K562 (cell line): ENCODE measurements around the gene PTPRZ1. TPM values are rescaled to one million over a fixed set of nuclear protein-coding genes. Genes with fewer than 3 reads are reported as not detected.

Experiments used
- ATAC-seq: fragments of 200-7000 bp; cut with Tn5 transposase; 3 replicates; pipeline ENCODE4 v1.9.1; 2020; ENCODE audit warnings: moderate library complexity
- BruUV-seq: library from RNA; stranded (reverse); fragments of 400-500 nt; replicated peaks from 2 replicates; lab custom pipeline; 2021; lab: Mats Ljungman, UMichigan
- CTCF ChIA-PET: fragments of 300-600 bp; formaldehyde crosslinking; extraction: SDS; loops from one replicate; lab custom pipeline; 2021; ENCODE audit warnings: low intra/inter-chr PET ratio; lab: Yijun Ruan, JAX
- POLR2A ChIA-PET: fragments of 300-600, 350-650 bp; sonication (Branson Sonifier 250); formaldehyde crosslinking; extraction: SDS; loops from one replicate; lab custom pipeline; 2021; ENCODE audit warnings: antibody characterized with exemption, inconsistent platforms; lab: Yijun Ruan, JAX
- DNase-seq, 4 experiments: peaks; one replicate each; pipeline versions ENCODE4 v3.0.0 to v3.0.0-alpha.2; 2011 to 2018; ENCODE audit warnings: low spot score in 3 of 4, mixed read lengths in 3 of 4; ENCODE audit errors: extremely low read depth in 1 of 4
- FAIRE-seq: peaks from 2 replicates; lab custom pipeline; 2011; peaks lifted over from hg19 to GRCh38; lab: Jason Lieb, UNC
- H2AFZ ChIP-seq: 2 replicates; pipeline ENCODE4 v1.6.0; 2011; ENCODE audit warnings: low read depth, low read length, control low read depth, inconsistent platforms
- H3K27ac ChIP-seq: fragments of 200-600 bp; 3 replicates; pipeline ENCODE4 v1.8.0; 2011; ENCODE audit warnings: low read depth, mild to moderate bottlenecking, control low read depth, inconsistent platforms, low read length, moderate library complexity, mixed read lengths; ENCODE audit errors: extremely low read depth
- H3K27me3 ChIP-seq, 2 experiments: fragments of 300-600 bp in 1 of 2; 2 replicates in 1 of 2; 3 replicates in 1 of 2; pipeline versions ENCODE4 v1.6.0 to v1.8.0; 2011; ENCODE audit warnings: inconsistent platforms in 2 of 2, low read length in 2 of 2, mild to moderate bottlenecking in 1 of 2, mixed read lengths in 1 of 2, moderate library complexity in 1 of 2; ENCODE audit not compliant: control insufficient read depth in 2 of 2, insufficient read depth in 2 of 2
- H3K36me3 ChIP-seq: fragments of 300-600 bp; 3 replicates; pipeline ENCODE4 v1.8.0; 2011; ENCODE audit warnings: mild to moderate bottlenecking, low read length, inconsistent platforms; ENCODE audit not compliant: control insufficient read depth, insufficient read depth
- H3K4me1 ChIP-seq, 2 experiments: fragments of 200-600 bp in 1 of 2; replicated peaks in 1 of 2; 2 replicates in 1 of 2; 3 replicates in 1 of 2; pipeline versions ENCODE4 v1.5.1 to v1.8.0; 2011; ENCODE audit warnings: inconsistent platforms in 2 of 2, low read length in 2 of 2, mild to moderate bottlenecking in 1 of 2, mixed read lengths in 1 of 2, moderate library complexity in 1 of 2; ENCODE audit not compliant: control insufficient read depth in 2 of 2, insufficient read depth in 2 of 2
- H3K4me2 ChIP-seq: 2 replicates; pipeline ENCODE4 v1.6.1; 2011; ENCODE audit warnings: low read length, control low read depth, inconsistent platforms, mixed read lengths; ENCODE audit not compliant: insufficient read depth
- H3K4me3 ChIP-seq: fragments of 200-600 bp; sonication (generic), shearing (Covaris generic); 2 replicates; pipeline ENCODE4 v1.5.1; 2016; ENCODE audit warnings: control low read depth, inconsistent platforms
- H3K79me2 ChIP-seq: fragments of 200-600 bp; 3 replicates; pipeline ENCODE4 v1.8.0; 2011; ENCODE audit warnings: low read length, inconsistent platforms; ENCODE audit not compliant: control insufficient read depth, insufficient read depth
- H3K9ac ChIP-seq, 2 experiments: 2 replicates each; pipeline versions ENCODE4 v1.6.0 to v1.6.1; 2011; ENCODE audit warnings: low read depth in 2 of 2, low read length in 2 of 2, control low read depth in 1 of 2, inconsistent platforms in 1 of 2, mild to moderate bottlenecking in 1 of 2, mixed read lengths in 1 of 2; ENCODE audit not compliant: insufficient read depth in 1 of 2
- H3K9me1 ChIP-seq: one replicate; pipeline ENCODE4 v1.6.0; 2011; ENCODE audit warnings: inconsistent platforms, mild to moderate bottlenecking, low read length, moderate library complexity; ENCODE audit not compliant: control insufficient read depth, insufficient read depth
- H3K9me3 ChIP-seq: replicated peaks from 2 replicates; pipeline ENCODE4 v1.5.1; 2011; ENCODE audit warnings: low read depth, low read length, inconsistent platforms; ENCODE audit not compliant: control insufficient read depth, insufficient read depth
- H4K20me1 ChIP-seq: replicated peaks from 2 replicates; pipeline ENCODE4 v1.6.1; 2011; ENCODE audit warnings: low read length, inconsistent platforms, mixed read lengths; ENCODE audit not compliant: control insufficient read depth, insufficient read depth
- NR2C2 ChIP-seq, 2 experiments: fragments of 200-800 bp in 1 of 2; sonication (Bioruptor generic) in 1 of 2; sonication (generic) in 1 of 2; formaldehyde crosslinking in 1 of 2; IDR thresholded peaks; 2 replicates each; pipeline versions ENCODE4 v1.6.1 to v1.8.0; 2016 to 2022; ENCODE audit warnings: mild to moderate bottlenecking in 1 of 2, missing compliant biosample characterization in 1 of 2, missing genetic modification characterization in 1 of 2, missing genetic modification reagents in 1 of 2
- PHF21A ChIP-seq: fragments of 450-650 bp; IDR thresholded peaks from 2 replicates; pipeline ENCODE4 v1.6.1; 2017; ENCODE audit warnings: low read depth, borderline replicate concordance
- PYGO2 ChIP-seq: fragments of 450-650 bp; IDR thresholded peaks from 2 replicates; pipeline ENCODE4 v1.6.1; 2016; ENCODE audit warnings: mild to moderate bottlenecking, missing genetic modification characterization, moderate library complexity, missing compliant biosample characterization
- SAFB ChIP-seq: fragments of 200-400 bp; formaldehyde crosslinking; IDR thresholded peaks from 2 replicates; pipeline ENCODE4 v1.6.1; 2017; ENCODE audit warnings: low read depth, low read length, borderline replicate concordance
- STAG1 ChIP-seq: sonication (generic); formaldehyde crosslinking; IDR thresholded peaks from 2 replicates; pipeline ENCODE4 v1.5.0; 2020; ENCODE audit warnings: missing genetic modification reagents, borderline replicate concordance
- ZNF232 ChIP-seq: sonication (generic); formaldehyde crosslinking; IDR thresholded peaks from 2 replicates; pipeline ENCODE4 v1.8.0; 2022; ENCODE audit warnings: mild to moderate bottlenecking, missing genetic modification reagents
- ZNF668 ChIP-seq: fragments of 250-450 bp; sonication (Bioruptor Pico); IDR thresholded peaks from 2 replicates; pipeline ENCODE4 v1.8.0; 2022; ENCODE audit warnings: mild to moderate bottlenecking, inconsistent platforms
- WGBS: fragments of 100-300 bp; shearing (Covaris generic); methylation state at CpG from one replicate; pipeline ENCODE4 v1.1.6; 2016; ENCODE audit warnings: low coverage, mixed read lengths; ENCODE audit not compliant: insufficient coverage; ENCODE audit errors: missing lambda C conversion rate; 5-methylcytosine and 5-hydroxymethylcytosine counted together
- in situ Hi-C: fragments of 300-500 bp; cut with MboI; formaldehyde crosslinking; loops from 4 replicates; pipeline ENCODE4 v1.15.0; 2018; ENCODE audit warnings: inconsistent platforms, mixed read lengths
- intact Hi-C: fragments of 100-400 bp; cut with micrococcal nuclease; formaldehyde crosslinking; loops from 2 replicates; pipeline ENCODE4 v1.14.2; 2022
- polyA plus RNA-seq, 8 experiments: library from polyadenylated mRNA; depleted of rRNA in 4 of 8; stranded (reverse) in 5 of 8; unstranded in 3 of 8; fragments of >200 nt; fragmentation: Nextera tagmentation in 2 of 8; fragmentation: Illumina TruSeq in 1 of 8; extraction: Ambion mirVana in 2 of 8; extraction: Trizol in 1 of 8; gene quantifications; 2 replicates each; pipeline versions ENCODE4 v1.2.1 to v1.2.3, GENCODE V29; 2011 to 2014; ENCODE audit warnings: inconsistent platforms in 1 of 8, missing spikeins in 1 of 8
- total RNA-seq, 7 experiments: library from RNA; depleted of rRNA in 6 of 7; stranded (reverse); fragments of >200 nt in 6 of 7; fragmentation: Illumina TruSeq in 2 of 7; extraction: Trizol in 2 of 7; gene quantifications; 2 replicates each; pipeline versions ENCODE4 v1.2.1 to v1.2.3, GENCODE V29; 2011 to 2021; ENCODE audit warnings: low replicate concordance in 1 of 7

The PTPRZ1 gene
- total and polyA plus RNA-seq, 9 of the 15 experiments (the other 6 are each of a cell fraction or from before 2014, with no cell fraction given): 0.04 TPM; not detected in 7

DNA sequence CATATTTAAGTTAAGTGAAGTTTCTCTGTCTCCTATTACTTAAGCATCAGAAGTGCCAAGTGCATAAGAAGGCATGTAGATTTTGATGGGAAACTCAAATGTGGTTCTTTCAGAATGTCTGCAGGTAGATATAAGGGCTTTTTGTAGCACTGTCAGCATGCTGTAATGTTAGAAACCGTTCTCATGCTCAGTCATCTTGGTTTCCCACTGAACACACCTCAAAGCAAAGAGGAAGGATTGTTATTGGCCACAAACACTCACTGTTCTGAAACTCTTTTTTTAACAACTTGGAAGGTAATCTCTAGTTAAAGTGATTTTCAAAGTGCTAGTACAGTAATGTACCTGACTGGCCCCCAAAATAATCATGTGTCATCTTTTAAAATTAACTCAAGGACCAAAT is 145.1 kb downstream of the PTPRZ1 start:
- no peaks in the 10 kb centered on the region for H3K27me3 ChIP-seq
- 0% methylated on average over 1 of the region's 1 CpG for WGBS
- ChIA-PET CTCF (no interaction called here), POLR2A (no interaction called here)
- in situ Hi-C loops: no loop called here
- no peak overlapping the region for H3K9ac ChIP-seq
- no peaks in the 10 kb centered on the region for H3K36me3 ChIP-seq
- TF ChIP-seq SAFB: no peak
- no peak for TF ChIP-seq NR2C2 (CRISPR knock-in tag; IDR thresholded peaks at IDR 0.05)
- no peak for TF ChIP-seq NR2C2 (tag; IDR thresholded peaks at IDR 0.05)
- TF ChIP-seq PHF21A: no peak
- no peak for TF ChIP-seq ZNF232 (CRISPR knock-in tag)
- no peak for TF ChIP-seq ZNF668 (CRISPR knock-in tag)
- TF ChIP-seq STAG1 (CRISPR knock-in tag): no peak
- intact Hi-C loops: no loop called here
- no peak overlapping the region for H3K4me2 ChIP-seq
- no peaks in the 10 kb centered on the region for H3K9me1 ChIP-seq
- no peaks in the 10 kb centered on the region for H3K79me2 ChIP-seq
- no peak overlapping the region for H3K4me3 ChIP-seq
- no peaks in the 10 kb centered on the region for H4K20me1 ChIP-seq
- no peak overlapping the region for H3K27ac ChIP-seq
- H3K4me1 ChIP-seq: no peaks in the 10 kb centered on the region
- H3K9me3 ChIP-seq: no peaks in the 10 kb centered on the region
- no peak overlapping the region for H2AFZ ChIP-seq
- BruUV-seq: no TSS peak
- FAIRE-seq (no peak), DNase-seq (no peak), ATAC-seq (no peak)

DNA sequence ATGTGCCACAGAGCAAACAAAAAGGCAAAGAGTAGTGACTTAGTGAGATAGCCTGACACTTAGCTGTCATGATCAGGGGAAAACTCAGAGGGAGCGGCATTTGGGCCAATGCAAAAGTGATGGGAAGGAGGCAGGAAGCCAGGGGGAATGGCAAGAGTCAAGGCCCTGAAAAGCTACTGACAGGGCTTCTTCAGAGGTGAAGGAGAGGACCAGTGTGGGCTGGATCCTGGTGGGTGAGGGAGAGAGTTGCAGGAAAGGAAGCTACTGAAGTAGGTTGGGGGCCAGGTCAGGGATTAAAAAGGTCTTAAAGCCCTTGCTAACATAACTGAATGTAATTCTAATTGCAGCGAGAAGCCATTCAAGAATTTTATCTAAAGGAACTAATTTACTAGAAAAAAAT is 154.1 kb downstream of the PTPRZ1 start:
- H3K79me2 ChIP-seq: no peaks in the 10 kb centered on the region
- DNase-seq (no peak), FAIRE-seq (no peak), ATAC-seq (no peak)
- H3K9me1 ChIP-seq: no peaks in the 10 kb centered on the region
- no peaks in the 10 kb centered on the region for H3K36me3 ChIP-seq
- TF ChIP-seq PYGO2: no peak
- H3K4me1 ChIP-seq: no peaks in the 10 kb centered on the region
- no peak overlapping the region for H3K4me3 ChIP-seq
- no peaks in the 10 kb centered on the region for H4K20me1 ChIP-seq
- intact Hi-C loops: no loop called here
- H2AFZ ChIP-seq: no peak overlapping the region
- no peaks in the 10 kb centered on the region for H3K9me3 ChIP-seq
- 0% methylated on average over 2 of the region's 2 CpGs for WGBS
- no peak overlapping the region for H3K4me2 ChIP-seq
- H3K27me3 ChIP-seq: no peaks in the 10 kb centered on the region
- H3K27ac ChIP-seq: no peak overlapping the region
- ChIA-PET POLR2A (no interaction called here), CTCF (no interaction called here)
- BruUV-seq: no TSS peak
- in situ Hi-C loops: no loop called here
- no peak overlapping the region for H3K9ac ChIP-seq
